CD4-positive, alpha-beta T cell treated with Interleukin-21 for 1 hour (primary cell): ENCODE data around the gene RACGAP1.

Experiments used
- DNase-seq: peaks from one replicate; pipeline ENCODE4 v3.0.0-alpha.2; 2020

The RACGAP1 gene, protein sequence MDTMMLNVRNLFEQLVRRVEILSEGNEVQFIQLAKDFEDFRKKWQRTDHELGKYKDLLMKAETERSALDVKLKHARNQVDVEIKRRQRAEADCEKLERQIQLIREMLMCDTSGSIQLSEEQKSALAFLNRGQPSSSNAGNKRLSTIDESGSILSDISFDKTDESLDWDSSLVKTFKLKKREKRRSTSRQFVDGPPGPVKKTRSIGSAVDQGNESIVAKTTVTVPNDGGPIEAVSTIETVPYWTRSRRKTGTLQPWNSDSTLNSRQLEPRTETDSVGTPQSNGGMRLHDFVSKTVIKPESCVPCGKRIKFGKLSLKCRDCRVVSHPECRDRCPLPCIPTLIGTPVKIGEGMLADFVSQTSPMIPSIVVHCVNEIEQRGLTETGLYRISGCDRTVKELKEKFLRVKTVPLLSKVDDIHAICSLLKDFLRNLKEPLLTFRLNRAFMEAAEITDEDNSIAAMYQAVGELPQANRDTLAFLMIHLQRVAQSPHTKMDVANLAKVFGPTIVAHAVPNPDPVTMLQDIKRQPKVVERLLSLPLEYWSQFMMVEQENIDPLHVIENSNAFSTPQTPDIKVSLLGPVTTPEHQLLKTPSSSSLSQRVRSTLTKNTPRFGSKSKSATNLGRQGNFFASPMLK

DNA sequence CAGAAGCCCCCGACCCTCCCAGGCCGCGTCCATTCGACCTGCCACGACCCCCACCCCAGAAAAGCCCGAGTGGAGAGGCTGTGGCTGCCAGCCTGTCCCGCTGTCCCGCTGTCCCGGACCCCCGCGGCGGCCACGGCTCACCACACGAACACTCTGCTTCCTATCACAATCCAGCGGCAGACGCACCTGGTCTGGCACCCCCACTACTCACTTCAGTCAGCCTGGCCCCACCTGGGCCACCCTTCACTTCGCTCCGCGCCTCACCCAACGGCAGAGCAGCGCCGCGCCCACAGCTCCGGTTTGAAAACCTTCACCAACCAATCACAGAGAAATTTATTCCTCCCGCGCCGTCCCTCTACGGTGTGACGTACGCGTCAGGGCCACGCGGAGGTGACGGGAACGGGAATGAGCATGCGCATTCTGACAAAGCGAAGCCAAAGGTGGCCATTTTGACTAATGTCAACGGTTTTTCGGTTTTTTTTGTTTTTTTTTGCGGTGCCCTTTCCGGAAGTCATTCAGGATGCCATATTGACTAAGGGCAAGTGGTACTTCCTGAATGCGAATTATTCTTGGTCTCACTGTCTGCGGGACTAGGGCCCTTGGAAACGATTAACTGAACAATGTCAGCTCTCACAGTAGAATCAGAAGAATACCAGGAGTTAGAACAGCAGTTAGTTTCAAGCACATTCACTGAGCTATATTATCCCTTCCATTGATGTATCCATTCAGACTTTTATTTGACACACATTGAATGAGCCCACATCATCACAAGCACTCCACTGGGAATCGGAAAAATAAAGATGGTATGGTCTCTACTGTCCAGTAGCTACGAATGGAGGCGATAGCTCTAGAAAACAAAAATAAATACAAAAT lies at the start of gene RACGAP1:
Gene RACGAP1 (minus strand): TSS at position 308 of the 873 bp plus-strand sequence. CDS start 8,779 bp downstream, outside the sequence.
- DNase-seq, result peak; percentile 99

DNA sequence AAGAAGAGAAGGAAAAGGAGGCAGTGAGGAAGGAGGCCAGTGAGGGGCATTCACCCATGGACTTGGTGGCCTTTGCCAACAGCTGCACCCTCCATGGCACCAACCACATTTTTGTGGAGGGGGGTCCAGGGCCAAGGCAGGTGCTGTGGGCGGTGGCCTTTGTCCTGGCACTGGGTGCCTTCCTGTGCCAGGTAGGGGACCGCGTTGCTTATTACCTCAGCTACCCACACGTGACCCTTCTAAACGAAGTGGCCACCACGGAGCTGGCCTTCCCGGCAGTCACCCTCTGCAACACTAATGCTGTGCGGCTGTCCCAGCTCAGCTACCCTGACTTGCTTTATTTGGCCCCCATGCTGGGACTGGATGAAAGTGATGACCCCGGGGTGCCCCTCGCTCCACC lies 48.4 kb upstream of the RACGAP1 start:
- no peak for DNase-seq

DNA sequence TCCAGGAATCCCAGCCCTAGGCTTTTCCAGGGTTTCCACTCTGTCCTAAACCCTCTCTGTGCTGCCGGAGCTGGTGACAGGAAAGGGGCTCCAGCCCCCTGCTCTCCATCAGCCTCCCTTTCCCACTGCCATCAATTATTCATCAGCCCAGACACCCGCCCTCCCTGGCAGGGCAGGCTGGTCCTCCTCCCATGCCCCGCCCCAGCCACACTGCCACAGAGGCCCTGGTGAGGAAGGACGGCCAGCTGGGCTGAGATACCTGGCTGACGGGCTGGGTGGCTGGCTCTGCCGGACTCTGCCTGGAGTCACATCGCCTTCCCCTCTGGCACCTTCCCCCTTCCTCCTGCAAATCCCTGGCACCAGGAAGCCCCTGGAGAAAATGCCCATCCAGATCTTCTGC lies 47.9 kb upstream of the RACGAP1 start:
- no peak for DNase-seq

DNA sequence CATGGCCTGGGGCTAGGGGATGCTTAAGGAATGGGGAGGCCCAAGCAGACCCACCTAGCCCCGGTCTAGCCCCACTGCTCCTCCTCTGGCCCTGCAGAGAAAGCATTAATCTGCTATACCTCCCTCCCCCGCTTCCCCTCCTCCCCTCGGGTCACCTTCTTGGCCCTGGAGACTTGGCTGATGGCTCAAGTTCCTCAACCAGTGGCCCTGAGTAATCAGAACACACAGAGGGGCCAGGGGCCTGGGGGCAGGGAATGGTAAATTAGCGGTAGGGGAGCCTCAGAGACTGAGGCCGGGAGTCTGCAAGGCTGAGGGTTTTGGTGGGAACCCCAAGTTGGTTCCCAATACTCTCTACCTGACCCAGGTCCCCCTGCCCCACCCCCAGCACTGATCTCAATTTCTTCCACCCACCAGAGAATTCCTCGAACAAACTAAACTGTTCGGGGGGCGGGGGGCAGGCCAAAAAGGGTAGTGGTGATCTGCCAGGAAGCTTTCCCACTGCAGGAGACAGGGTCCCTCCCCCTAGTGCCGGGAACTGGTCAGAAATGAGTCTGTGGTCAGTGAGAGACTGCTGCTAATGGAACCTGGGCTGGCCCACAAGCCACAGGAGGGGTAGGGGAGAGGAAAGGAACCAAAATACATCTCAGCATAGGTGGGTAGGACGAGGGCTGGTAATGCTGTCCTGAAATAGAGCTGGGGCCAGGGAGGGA lies 47.1 kb upstream of the RACGAP1 start:
- no peak for DNase-seq

DNA sequence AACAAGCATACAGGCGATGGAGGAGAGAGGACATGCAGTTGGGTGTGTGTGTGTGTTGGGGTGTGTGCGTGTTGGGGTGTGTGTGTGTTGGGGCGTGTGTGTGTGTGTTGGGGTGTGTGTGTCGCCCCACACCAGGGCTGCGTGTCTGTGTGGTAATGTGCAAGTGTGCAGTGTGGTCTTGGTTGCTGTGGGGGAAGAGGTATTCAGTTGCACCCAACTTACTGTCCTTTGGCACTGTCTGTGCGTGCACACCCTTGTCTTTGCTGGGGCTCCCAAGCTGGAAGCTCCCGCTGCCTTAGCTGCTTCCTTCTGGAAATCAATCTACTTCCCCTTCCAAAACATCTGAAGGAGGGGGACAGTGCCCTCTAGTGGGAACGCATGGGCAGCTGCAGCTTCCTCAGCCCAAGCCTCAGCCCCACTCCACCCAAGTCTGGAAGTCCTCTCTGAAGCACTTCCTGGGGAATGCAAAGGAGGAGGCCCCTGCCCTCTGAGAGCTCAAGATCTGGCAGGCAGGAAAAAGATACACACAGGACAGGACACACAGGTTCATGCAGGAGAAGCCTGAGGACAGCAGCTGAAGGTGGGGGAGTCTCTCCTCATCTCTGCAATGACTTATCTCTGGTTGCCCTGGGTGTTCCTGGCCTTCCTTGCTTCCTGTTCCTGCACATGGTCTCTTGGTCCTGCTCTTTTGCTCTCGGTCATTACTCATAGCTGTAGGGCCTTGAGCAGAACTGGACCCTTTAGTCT lies 45.2 kb upstream of the RACGAP1 start:
- DNase-seq, result peak; percentile 64

DNA sequence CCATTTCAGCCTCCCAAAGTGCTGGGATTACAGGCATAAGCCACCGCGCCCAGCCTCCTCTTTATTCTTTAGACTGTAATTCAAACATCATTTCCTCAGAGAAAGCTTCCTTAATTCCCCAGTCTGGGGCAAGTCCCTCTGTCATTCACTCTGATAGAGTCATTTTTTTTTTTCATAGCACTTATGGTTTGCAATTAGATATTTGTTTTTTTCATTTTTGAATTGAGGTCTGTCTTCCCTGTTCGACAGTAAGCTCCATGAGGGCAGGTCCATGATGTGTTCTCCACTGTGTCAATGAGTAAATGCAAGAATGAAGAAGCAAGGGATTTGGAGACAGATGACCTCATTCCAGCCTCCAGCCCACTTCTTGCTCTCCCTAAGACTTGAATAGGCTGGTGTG lies 44.2 kb upstream of the RACGAP1 start:
- no peak for DNase-seq

DNA sequence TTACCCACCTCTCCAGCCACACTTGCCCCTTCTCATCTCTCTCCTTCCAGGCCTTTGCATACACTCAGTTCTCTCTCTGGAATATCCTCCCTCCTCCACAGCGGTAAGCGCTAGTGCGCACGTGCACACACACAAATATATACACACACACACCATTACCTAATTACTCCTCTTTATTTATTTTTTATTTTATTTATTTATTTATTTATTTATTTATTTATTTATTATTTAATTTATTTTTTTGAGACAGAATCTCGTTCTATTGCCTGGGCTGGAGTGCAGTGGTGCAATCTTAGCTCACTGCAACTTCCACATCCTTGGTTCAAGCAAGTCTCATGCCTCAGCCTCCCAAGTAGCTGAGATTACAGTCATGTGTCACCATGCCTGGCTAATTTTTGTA lies 43.8 kb upstream of the RACGAP1 start:
- no peak for DNase-seq

DNA sequence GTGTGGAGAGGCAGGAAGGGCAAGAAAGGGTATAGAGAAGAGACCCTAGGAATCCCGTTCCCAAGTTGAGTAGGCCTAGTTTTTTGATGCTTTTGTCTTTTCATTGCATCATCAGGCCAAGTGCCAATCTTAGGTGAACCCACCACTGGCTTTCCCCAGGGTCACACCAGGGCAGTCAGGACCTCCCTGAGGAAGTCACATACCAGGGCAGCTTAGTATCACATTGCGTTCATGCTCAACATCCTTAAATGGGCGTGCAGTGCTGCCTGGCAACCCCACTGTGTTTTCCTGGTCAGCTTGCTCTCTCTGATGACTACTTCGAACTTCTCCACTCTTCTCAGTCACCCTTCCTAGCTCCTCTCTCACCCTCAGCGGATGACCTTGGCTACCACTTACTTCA lies 41.1 kb upstream of the RACGAP1 start:
- no peak for DNase-seq

DNA sequence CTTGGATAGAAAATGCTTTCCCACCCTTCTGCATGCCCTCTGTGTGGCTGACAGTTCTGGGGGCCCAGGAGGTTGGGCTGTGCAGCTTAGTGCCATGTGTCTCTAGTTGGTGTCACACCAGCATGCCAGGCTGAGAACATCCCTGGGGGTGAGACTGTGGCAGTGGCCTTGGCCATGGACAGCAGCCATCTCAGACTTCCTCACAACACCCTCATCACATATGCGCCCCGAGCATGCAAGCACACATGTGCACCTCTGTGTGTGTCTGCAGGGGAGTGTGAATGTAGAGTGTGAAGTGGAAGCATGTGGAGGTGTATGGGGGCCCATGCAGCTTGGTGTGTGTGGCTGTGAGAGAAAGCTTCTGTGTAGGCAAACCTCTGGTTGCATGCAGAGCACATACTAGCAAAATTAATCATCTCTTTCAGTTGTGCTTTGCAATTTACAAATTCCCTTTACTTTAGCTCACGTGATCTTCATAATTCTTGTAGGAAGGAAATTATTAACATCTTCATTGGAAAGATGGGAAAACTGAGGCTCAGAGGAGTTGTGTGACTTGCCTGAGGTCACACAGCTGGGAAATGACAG lies 40.5 kb upstream of the RACGAP1 start:
- no peak for DNase-seq

DNA sequence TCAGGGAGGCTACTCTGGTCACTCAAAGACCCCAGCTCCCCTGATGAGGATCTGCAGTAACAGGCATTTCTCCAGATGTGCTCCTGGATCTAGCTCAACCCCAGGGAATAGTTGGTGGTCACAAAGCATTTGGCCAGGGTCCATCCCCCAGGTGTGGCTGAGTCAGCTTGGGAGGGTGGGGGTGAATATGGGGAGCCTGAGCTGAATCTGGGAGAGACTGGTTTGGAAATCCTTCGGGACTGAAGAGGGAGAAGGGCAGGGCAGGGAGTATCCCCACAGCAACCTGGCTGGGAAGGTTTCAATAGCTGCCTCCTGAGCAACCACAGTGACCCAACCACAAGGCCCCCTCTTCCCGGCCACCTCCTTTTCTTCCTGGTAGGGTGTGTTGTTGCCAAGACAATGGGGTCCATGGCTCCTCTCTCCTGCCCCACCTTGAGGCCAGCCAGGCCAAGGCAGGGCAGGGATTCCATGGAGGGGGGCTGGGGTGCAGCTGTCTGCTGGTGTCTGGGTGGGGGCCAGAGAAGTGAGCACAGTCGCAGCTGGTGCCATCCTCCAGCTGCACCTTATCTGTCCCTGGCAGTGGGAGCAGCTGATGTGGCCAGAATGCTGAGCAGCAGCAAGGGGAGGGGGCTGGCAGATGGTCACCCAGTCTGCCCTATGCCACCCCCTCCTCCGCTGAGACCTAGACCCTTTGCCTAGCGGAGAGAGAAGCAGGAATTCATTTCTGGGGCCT lies 37.6 kb upstream of the RACGAP1 start:
- no peak for DNase-seq

DNA sequence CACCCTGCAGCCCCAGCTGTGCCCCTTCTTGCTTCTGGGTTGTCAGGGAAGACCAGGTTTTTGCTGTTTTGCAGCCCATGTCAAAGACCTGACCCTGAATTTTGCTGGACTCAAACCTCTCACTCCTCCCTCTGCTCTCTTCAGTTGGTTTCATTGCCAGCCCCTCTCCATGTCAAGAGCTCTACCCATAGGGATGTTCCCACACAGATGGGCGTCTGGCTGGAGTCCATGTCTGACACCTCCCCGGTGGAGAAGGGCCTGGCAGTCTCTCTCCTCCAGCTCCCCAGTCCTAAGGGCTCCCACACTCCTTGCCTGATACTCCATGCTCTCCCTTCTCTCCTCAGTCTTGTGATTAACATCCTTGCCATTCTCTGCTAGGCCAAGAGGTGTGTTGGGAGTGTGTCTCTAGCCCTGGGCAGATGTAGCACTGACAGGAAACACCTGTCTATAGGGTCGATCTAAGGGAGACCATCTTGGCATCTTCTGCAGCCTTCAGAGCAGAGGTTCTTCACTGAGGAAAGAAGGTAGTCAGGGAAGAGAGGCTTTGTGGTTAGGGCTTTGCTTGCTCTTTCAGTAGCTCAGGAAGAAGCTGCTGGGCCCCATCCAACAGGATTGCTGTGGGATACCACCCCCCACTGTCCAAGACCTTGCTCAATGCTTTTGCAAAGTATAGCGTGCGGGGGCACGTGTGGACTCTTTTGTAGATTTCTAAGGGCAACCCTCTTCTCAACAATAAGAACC lies 36.8 kb upstream of the RACGAP1 start:
- DNase-seq, result no peak

DNA sequence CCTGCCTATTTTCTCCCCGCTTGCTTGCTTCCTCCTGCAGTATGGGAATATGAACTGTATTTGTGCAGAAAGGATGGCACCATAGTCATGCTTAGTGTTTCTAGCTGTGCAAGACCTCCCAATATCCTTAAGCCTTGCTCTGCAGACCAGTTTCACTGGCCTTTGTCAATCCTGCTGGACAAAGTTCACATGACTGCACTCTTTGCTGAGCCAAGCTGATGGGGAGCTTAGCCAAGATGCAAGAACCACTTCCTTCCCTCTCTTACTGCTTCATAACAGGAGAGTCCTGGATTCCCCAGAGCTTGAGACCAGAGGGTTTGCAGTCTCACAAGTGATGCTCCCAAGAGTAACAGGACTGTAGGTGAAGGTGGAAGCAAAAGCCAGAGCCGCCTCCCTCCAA lies 35.9 kb upstream of the RACGAP1 start:
- no peak for DNase-seq

DNA sequence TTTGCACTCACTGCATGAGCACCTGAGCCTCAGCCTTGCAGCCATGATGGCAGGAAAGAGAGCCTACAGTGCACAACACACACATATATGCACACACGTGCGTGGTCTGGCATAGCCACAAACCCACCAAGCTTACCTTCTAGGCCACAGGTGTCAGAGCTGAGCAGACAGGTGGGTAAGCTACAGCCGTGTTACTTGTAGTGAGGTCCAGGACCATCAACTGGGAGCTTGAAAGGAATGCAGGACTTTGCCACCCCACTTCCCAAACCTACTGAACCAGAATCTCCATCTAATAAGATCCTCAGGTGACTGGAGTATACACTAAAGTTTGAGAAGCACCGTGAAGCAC lies 34.8 kb upstream of the RACGAP1 start:
- DNase-seq, result no peak

DNA sequence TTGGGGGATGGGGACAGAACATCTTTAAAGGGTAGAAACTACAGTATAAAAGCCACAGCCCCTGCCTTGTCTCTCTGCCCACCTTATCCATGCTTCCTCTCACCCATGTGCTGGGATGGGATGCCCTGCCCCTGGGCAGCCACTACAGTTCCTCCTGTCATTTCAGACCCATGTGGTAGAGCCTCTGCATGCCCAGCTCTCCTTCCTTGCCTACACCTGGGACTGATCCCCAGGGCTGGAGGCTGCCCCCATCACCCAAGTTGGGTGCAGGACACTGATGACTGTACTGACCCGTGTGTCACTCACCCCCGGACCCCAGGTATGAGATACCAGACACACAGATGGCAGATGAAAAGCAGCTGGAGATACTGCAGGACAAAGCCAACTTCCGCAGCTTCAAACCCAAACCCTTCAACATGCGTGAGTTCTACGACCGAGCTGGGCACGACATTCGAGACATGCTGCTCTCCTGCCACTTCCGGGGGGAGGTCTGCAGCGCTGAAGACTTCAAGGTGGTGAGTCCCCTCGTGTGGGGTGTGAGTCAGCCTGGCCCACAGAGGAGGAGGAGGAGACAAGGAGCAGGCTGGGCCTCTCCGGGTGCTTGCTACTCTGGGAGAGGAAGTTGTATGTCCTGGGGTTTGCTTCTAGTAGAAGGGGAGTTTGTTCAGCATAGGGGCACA lies 34.3 kb upstream of the RACGAP1 start:
- no peak for DNase-seq

DNA sequence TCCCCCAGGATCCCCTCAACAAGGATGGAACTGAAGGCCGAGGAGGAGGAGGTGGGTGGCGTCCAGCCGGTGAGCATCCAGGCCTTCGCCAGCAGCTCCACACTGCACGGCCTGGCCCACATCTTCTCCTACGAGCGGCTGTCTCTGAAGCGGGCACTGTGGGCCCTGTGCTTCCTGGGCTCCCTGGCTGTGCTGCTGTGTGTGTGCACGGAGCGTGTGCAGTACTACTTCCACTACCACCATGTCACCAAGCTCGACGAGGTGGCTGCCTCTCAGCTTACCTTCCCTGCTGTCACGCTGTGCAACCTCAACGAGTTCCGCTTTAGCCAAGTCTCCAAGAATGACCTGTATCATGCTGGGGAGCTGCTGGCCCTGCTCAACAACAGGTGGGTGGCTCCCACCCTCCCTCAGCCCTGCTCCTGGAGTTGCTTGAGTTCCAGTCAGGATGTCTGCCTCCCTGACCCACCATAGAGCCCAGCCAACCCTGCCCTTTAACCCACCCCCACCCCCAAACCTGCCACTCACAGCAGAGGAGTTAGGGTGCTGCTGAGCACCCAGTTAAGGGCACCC lies 33.5 kb upstream of the RACGAP1 start:
- DNase-seq, result no peak

DNA sequence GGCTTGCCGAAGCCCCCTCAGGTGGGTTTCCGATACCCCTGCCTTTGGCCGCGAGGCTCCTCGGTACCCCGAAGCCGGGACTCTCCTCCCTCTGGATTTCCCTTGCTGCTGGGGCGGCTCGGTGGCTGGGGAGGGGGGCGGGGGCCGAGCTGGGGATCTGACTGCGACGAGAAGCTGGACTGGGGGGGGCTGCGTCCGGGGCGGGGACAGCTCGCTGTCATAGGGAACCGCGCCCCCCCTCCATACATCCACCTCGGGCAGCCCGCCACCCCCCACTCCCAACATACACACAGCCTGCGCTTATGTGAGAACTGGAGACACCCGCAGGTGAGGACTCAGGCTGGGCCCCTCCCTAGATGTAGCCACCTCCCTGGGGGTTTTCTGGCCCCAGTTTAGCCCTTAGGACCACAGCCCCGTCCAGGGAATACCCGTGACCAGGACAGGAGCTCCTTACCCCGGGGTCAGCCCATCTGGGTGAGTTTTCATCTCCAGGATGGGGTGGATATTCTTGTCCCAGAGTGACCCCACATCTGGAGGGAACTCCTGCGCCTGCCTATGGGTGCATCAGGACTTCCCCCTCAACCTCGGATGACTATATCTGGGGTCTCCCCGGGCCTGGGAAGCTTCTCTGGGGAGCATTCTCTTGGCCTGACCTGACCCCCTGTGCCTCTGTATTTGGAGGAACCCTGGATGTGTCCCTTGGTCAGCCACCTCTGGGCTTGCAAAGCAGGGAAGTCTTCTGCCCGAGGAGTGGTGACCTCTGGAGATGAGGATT lies 32.8 kb upstream of the RACGAP1 start:
- no peak for DNase-seq

DNA sequence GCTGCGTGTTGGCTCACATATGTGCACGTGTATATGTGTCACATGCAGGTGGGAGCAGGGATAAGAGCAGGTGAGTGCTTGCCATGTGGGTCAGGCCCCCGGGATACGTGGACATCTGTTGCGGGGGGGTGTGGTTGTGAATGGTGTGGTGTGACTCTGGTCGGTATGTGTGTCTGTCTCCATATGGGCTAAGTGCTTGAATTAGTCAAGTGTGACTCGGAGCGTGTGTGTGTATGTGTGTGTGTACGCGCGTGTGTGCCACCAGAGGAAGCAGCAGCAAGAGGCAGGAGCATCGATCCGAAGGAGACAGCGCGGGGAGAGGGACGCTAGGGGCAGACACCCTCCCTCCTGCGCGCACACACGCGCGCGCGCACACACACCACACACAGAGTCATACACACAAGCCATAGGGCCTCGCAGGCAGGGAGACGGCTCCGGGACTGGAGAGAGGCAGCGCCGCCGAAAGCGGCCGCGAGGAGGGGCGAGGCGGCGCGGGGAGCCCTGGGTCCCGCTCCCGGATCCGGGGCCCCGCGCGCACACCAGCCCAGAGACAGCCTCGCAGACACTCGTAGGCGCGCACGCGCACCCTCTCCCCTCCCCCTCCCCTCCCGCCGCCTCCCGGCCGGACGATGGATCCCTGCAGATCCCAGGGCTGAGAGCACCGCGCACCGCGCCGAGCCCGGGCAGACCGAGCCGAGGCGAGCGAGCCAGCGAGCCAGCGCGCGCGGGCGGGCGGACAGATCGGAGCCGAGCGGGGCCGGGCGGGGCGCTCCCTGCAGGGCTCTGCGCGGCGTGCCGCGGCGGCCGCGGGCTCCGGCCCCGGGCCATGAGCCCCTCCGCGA lies 31.9 kb upstream of the RACGAP1 start, which contains the start of gene ASIC1:
Gene ASIC1 (plus strand): TSS at position 597 of the 842 bp plus-strand sequence. CDS start 1,171 bp downstream, outside the sequence.
- peak; percentile 36 for DNase-seq

DNA sequence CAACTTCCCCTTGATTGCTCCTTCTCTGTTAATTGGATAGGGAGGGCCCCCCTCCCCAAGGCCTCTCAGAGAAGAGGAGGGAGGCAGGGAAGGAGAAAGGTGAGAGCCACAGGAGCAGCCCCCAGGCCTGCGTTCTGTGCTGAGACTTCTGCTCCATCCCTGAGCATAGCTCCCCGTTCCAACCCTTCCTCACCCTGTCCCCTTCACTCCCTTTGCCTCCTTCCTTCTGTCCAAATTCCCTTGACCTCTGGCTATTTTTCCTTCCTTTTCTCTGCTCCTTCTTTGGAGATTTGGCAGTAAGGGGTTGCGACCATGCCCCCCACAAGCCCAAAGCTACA lies 31.3 kb upstream of the RACGAP1 start:
- no peak for DNase-seq
